Kasumi-1 (cell line): ENCODE results near the gene ANXA4.
A peak's percentile ranks its signal among the peaks of the same experiment; 100 is the strongest.
"Not testable (repeated sequence)": the region's sequence is repeated elsewhere in the genome, so short reads cannot be mapped to it uniquely, and the experiment has no call there.

ENCODE experiments used
- DNase-seq, 2 experiments: peaks; one replicate each; lab custom pipeline; 2025; lab: John Stamatoyannopoulos, UW

The ANXA4 gene

GRCh38 chr2:69804416-69804815, 62.5 kb downstream of the ANXA4 start:
- DNase-seq: peak; percentile 34 to 53

- no peak for DNase-seq
These were observed 64.0 kb downstream of the ANXA4 start for GRCh38 chr2:69805887-69806286.

DNA sequence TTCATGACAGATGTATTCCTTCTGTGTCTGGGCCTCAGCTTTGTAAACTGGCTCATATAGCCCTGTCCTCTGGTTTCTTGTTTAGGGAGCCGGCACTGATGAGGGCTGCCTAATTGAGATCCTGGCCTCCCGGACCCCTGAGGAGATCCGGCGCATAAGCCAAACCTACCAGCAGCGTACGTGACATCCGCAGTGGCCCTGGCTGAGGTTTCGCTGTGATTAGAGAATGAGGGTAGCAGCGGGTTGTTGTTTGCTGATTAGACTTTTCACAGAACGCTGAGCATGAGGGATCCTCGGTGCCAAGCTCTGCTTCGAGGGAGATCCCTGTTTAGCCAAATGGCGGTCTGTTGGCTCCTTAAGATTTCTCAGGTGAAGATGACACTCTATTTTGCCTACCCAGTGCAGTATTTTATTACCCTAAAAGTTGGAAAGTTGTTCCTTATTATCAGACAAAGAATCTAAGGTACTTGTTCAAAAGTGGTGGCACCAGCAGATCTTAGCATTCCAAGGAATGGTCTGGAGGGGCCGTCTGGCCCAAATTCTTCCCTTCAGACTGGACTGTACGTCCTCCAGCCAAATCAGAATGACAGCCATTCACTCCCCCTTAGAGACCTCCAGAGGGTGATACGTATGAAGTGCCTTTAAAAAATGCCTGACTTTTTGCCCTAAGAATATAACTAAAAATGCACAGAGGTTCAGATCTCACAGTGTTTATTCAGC, 66.0 kb downstream of the ANXA4 start:
- no peak for DNase-seq

DNA sequence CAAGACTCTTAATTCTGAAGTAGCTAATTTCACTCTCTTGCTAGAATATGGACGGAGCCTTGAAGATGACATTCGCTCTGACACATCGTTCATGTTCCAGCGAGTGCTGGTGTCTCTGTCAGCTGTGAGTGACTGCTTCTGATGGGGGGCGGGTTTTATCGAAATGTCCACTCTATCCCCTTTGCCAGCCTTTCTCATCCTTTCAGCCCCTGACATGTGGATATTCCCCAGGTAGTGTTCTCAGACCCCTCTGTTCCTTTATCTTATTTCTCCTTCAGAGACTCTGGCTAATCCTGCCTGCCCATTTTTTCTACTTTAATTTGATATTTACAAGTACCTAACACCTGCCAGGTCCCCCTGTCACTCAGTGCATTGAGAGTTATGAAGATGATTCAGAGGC, 68.6 kb downstream of the ANXA4 start:
- no peak for DNase-seq

DNA sequence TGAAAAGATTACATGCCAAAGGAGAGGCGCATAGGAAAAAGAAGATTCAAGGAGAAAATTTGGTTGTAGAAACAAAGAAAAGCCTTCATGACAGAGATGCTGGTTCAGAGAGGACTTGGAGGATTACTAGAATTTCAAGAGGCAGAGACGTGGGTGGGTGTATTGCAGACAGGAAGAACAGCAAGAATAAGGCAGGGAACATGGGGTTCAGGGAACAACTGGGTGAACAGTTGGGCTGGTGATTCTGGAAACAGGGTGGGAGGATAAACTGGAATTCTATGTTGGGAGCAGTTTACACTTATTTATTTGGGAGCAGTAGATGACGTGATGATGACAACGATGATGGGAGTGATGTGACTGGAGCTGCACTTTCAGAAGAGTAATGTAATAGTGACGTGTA, 69.1 kb downstream of the ANXA4 start:
- DNase-seq: no peak

GRCh38 chr2:69811591-69811990, 69.7 kb downstream of the ANXA4 start:
- no peak for DNase-seq

GRCh38 chr2:69815717-69816116, 73.8 kb downstream of the ANXA4 start:
- no peak for DNase-seq

DNA sequence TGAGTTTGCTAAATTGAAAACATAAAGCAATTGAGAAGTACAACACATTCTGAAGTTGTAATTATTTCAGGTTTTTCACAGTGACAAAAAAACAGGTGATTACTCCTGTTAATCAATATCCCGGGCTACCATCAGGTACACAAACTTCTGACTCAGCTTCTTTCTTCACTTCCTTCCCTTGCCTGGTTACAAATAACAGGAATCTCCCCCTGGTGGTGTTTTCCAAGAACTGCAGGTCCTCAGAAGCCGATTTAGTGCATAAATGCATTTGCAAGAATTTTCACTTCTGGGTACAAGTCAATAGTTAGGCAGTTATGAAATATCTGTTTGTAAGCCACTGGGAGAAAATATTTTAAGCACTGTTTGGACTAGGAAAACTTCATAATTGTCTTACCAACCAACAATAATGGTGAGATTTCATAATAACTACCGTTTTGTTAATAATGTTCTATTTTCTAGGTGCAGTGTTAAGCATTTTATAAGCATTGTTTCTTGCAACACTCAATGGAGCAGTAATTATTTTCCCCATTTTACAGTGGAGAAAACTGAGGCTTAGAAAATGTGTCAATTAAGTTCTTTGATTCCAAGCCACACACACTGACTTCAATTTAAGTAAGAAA, 75.1 kb downstream of the ANXA4 start:
- DNase-seq: peak; percentile 91 to 93

- no peak for DNase-seq
These were observed 76.0 kb downstream of the ANXA4 start for GRCh38 chr2:69817729-69818501.

DNA sequence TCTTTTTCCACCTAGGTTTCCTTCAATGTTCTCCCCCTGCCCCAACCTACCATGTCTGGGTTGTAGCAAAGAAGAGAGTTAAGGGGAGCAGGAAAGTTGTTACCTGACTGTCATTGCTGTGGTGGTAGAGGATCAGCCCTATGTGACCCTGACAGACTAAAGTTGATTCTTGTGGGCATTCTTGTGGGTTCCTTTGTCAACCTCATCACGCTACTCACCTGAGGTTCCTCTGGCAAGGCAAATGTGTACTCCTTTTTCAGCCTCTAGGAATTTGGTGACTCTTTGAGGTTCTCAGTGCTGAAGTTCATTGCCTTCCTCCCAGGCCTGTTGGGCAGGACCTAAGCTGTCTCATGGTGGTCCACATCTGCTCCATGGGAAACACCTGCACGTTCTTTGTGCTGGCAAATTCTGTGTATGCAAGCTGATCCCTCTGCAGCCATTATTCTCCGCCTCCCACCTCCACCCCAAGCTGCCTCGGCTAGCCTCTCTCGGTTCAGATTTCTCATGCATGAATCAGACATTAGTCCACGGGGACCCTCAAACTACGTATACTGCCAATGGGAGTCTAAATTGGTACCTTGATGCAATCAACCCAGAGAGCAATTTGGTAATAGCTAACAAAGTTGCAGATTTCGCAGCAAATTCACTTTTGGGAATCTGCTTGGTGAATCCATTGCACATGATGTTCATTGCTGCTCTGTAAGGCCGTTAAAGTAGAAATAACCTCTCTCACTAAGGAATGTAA, 86.0 kb downstream of the ANXA4 start:
- no peak for DNase-seq

- DNase-seq: peak in 1 of 2 experiments; percentile 68
These were observed 87.0 kb downstream of the ANXA4 start for GRCh38 chr2:69828938-69829255.

- DNase-seq: peak; percentile 91 to 92
These were observed 87.5 kb downstream of the ANXA4 start, which contains the start of gene GMCL1 for GRCh38 chr2:69829256-69830044. TSS of gene GMCL1 (plus strand) at chr2:69829660. CDS start at chr2:69829893, 233 bp downstream.

GRCh38 chr2:69830045-69830905, 88.3 kb downstream of the ANXA4 start:
- peak; percentile 37 to 46 for DNase-seq

GRCh38 chr2:69830906-69831241, 88.9 kb downstream of the ANXA4 start:
- DNase-seq: not testable (repeated sequence)

DNA sequence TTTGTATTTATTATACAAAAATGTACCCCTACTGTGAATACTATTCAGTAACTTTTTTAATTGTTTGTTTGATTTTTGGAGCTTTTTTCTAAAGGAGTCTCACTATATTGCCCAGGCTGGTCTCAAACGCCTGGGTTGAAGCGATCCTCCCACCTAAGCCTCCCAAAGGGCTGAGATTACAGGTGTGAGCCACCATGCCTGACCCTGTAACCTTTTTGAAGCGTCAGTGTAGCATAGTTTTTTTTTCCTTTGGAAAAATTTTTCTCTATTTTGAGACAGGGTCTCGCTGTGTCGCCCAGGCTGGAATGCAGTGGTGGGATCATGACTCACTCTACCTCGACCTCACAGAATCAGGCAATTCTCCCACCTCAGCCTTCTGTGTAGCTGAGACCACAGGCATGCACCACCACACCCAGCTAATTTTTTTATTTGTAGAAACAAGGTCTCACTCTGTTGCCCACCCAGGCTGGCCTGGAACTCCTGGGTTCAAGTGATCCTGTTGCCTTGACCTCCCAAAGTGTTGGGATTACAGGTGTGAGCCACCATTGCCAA, 89.5 kb downstream of the ANXA4 start:
- DNase-seq: no peak

GRCh38 chr2:69833752-69834151, 91.8 kb downstream of the ANXA4 start:
- no peak for DNase-seq

DNA sequence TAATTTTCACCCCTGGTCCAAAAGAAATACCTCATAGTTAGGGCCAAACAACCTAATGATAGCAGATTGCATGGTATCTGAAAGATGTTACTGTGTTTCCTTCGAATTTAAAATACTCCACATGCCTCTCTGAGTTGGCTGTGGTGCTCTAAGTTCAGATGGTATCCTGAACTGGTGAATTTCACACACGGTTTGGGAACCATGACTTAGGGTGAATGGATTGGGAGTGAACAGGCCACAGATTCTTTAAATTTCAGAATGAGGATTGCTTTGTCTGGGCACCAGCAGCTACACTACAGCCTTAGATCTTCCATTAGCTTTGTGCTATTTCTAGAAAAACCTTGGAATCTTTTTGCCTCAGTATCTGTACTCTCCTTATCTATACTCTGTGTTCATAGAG, 93.7 kb downstream of the ANXA4 start:
- DNase-seq: no peak

DNA sequence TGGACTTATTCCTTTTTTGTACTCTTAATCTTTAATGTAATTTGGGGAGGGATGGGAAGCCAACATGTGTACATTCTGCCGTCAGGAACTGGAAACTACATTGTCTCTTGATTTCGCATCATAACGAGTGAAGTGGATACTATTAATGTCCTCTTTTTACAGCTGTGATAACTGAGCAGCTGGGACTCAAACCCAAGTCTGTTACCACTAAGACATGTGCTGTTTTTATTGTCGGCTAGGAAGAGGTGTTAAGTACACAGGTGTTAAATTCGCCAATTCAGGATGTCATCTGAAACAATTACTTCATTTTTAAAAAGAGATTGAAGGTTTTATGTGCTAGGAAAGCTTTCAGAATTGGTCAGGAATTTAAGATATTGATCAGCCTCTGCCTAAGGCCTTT, 94.4 kb downstream of the ANXA4 start:
- DNase-seq: no peak

DNA sequence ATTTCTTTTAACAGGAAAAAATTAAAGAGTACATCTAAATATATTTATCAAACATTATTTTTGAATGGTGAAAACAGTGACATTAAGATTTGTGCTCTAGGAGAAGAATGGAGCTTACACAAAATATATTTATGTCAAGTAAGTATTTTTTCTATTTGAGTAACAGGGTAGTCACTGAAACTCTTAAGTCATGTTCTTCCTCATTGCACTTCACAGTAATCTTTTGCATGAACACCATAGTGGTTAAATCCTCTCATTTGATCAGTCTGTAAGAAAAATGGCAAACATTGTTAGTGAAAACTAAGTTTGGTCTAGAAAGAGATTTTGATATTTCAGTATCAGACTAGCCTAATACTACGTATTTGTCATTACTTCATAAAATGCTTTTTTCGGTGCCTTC, 95.6 kb downstream of the ANXA4 start:
- no peak for DNase-seq

DNA sequence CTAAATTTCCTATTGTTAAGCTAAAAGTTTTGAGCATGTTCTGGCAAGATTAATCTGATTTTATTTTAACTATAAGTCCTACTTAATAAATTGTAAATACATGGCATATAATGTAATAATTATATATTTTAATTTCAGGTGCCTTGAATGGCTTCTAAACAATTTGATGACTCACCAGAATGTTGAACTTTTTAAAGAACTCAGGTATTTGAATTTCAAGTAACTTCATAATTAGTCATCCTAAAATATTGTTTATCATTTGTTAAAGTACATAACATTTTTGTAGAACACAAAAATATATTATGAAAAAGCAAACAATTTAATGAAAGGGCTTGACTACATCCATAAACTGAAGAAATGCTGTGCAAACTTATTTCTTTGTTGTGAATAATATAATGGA, 102.1 kb downstream of the ANXA4 start:
- DNase-seq: no peak
